Peyer's patch (tissue), 4 donors: Measurements from ENCODE around the gene HCAR2. TPM values are rescaled to one million over a fixed set of nuclear protein-coding genes. Genes with fewer than 3 reads are reported as not detected.

Experiments used
- DNase-seq, 3 donors: peaks; one replicate each; pipeline ENCODE4 v3.0.0-alpha.2; 2017 to 2019
- H3K27ac ChIP-seq, 4 donors: fragments of 200-600 bp; sonication (generic); one replicate each; pipeline ENCODE4 v1.5.1; 2016 to 2019
- H3K27me3 ChIP-seq, 2 donors: fragments of 200-600 bp; sonication (generic); one replicate each; pipeline ENCODE4 v1.5.1; 2019
- H3K36me3 ChIP-seq, 3 donors: fragments of 200-600 bp; sonication (generic); one replicate each; pipeline ENCODE4 v1.5.1; 2016 to 2019
- H3K4me1 ChIP-seq, 4 donors: fragments of 200-600 bp; sonication (generic); one replicate each; pipeline ENCODE4 v1.5.1; 2016 to 2019
- H3K4me3 ChIP-seq, 4 donors: fragments of 200-600 bp; sonication (generic); 1 replicate in 3 of 4; 2 replicates in 1 of 4; pipeline ENCODE4 v1.5.1; 2016 to 2019; ENCODE audit warnings: mild to moderate bottlenecking in 1 of 4
- H3K9me3 ChIP-seq, 4 donors: fragments of 200-600 bp; sonication (generic); one replicate each; pipeline ENCODE4 v1.5.1; 2016 to 2019; ENCODE audit warnings: mild to moderate bottlenecking in 1 of 4
- POLR2A ChIP-seq, 2 donors: fragments of 450-650 bp; IDR thresholded peaks; one replicate each; pipeline ENCODE4 v1.5.1; 2017; ENCODE audit warnings: antibody characterized with exemption in 2 of 2, mild to moderate bottlenecking in 2 of 2, moderate library complexity in 2 of 2
- total RNA-seq, 4 donors: library from RNA; depleted of rRNA; stranded (reverse); fragments of >200 nt; gene quantifications; one replicate each; pipeline ENCODE4 v1.1.0, GENCODE V29; 2016
- TF ChIP-seq, protein P1 (sequence below), 6 experiments: fragments of 450-650 bp in 4 of 6; fragments of 200-600 bp in 2 of 6; sonication (generic) in 1 of 6; IDR thresholded peaks; one replicate each; pipeline ENCODE4 v1.5.1; 2017 to 2019; ENCODE audit warnings: antibody characterized with exemption in 6 of 6, mild to moderate bottlenecking in 3 of 6, moderate library complexity in 1 of 6

The HCAR2 gene
- total RNA-seq, 4 donors from 2014 or later: not detected

DNA sequence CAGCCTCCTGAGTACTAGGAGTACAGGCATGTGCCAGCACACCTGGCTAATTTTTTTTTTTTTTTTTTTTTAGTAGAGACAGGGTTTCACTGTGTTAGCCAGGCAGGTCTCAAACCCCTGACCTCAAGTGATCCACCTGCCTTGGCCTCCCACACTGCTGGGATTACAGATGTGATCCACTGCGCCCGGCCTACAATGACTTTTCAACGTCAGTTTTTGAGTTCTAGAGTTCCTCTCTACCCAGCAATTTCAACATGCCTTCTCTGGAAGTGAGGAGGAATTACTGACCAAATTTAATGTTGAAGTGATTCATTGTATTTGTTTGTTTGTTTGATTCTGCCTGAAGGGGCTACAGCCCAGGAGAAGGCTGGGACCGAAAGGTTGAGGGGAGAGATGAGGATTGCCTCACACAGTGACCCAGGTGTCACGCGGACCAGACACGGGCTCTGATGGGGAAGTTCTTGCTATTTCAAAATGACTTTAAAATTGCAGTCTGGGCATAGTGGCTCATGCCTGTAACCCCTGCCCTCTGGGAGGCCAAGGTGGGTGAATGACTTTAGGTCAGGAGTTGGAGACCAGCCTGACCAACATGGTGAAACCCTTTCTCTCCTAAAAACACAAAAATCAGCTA lies 40.9 kb upstream of the HCAR2 start:
- Histone ChIP-seq H3K36me3 (no peaks in the 10 kb centered on the region), H3K4me1 (no peaks in the 10 kb centered on the region), H3K4me3 (no peak overlapping the region), H3K9me3 (no peaks in the 10 kb centered on the region), H3K27me3 (no peaks in the 10 kb centered on the region), H3K27ac (no peak overlapping the region)
- DNase-seq: peak in 1 of 3 donors; percentile 47
- no peak for TF ChIP-seq POLR2A (IDR thresholded peaks at IDR 0.05)
- TF ChIP-seq, protein P1, sequence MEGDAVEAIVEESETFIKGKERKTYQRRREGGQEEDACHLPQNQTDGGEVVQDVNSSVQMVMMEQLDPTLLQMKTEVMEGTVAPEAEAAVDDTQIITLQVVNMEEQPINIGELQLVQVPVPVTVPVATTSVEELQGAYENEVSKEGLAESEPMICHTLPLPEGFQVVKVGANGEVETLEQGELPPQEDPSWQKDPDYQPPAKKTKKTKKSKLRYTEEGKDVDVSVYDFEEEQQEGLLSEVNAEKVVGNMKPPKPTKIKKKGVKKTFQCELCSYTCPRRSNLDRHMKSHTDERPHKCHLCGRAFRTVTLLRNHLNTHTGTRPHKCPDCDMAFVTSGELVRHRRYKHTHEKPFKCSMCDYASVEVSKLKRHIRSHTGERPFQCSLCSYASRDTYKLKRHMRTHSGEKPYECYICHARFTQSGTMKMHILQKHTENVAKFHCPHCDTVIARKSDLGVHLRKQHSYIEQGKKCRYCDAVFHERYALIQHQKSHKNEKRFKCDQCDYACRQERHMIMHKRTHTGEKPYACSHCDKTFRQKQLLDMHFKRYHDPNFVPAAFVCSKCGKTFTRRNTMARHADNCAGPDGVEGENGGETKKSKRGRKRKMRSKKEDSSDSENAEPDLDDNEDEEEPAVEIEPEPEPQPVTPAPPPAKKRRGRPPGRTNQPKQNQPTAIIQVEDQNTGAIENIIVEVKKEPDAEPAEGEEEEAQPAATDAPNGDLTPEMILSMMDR (IDR thresholded peaks at IDR 0.05): no peak

GRCh38 chr12:122740351-122740750 lies 37.2 kb upstream of the HCAR2 start:
- H3K9me3 ChIP-seq: no peaks in the 10 kb centered on the region
- DNase-seq: no peak
- no peak for TF ChIP-seq POLR2A (IDR thresholded peaks at IDR 0.05)
- TF ChIP-seq, protein P1 (IDR thresholded peaks at IDR 0.05): no peak

DNA sequence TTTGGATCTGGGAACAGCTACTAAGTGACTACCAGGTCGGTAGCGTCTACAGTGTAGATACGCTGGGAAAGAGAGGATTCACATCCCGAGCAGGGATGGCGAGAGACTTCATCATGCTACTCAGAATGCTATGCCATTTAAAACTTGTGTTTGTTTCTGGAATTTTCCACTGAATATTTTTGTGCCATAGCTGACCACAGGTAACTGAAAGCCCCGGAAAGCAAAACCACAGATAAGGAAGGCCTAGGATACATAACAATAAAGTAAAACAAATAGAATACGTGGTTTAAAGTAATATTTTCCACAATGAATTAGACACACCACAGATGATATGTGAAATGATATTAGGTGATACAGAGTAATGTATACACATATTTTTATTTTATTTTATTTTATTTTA lies 35.4 kb upstream of the HCAR2 start:
- Histone ChIP-seq H3K4me1 (no peaks in the 10 kb centered on the region), H3K4me3 (no peak overlapping the region), H3K9me3 (no peaks in the 10 kb centered on the region), H3K36me3 (no peaks in the 10 kb centered on the region), H3K27me3 (no peaks in the 10 kb centered on the region), H3K27ac (no peak overlapping the region)
- TF ChIP-seq, protein P1 (IDR thresholded peaks at IDR 0.05): no peak
- TF ChIP-seq POLR2A (IDR thresholded peaks at IDR 0.05): no peak
- no peak for DNase-seq

More at GRCh38 chr12:122740351-122740750, 37.2 kb upstream of the HCAR2 start:
- Histone ChIP-seq H3K36me3 (no peaks in the 10 kb centered on the region), H3K27me3 (no peaks in the 10 kb centered on the region), H3K4me1 (no peaks in the 10 kb centered on the region), H3K27ac (no peak overlapping the region), H3K4me3 (no peak overlapping the region)

DNA sequence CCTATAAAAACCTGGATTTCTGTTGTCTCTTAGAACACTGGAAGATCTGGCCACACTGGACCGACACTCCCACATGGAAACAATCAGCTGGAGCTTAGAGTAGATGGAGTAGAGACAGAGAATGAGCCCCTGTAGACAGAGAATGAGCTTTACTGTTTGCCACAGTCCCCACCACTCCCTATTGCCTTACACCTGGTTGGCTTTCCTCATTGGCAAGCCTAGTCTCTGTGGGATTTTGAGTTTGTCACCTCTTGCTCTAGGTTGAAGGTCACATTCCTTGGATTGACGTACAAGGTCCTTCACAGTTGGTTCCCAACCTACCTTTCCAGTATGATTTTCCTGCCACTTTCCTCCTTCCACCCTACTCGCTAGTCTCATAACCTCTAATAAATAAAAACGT lies 29.5 kb upstream of the HCAR2 start:
- Histone ChIP-seq H3K27ac (no peak overlapping the region), H3K4me3 (no peak overlapping the region), H3K27me3 (no peaks in the 10 kb centered on the region), H3K4me1 (peaks cover 0 to 5% (median 0%) of the 10 kb centered on the region in 4 donors), H3K9me3 (no peaks in the 10 kb centered on the region), H3K36me3 (no peaks in the 10 kb centered on the region)
- no peak for DNase-seq
- TF ChIP-seq POLR2A (IDR thresholded peaks at IDR 0.05): no peak
- TF ChIP-seq, protein P1 (IDR thresholded peaks at IDR 0.05): no peak

DNA sequence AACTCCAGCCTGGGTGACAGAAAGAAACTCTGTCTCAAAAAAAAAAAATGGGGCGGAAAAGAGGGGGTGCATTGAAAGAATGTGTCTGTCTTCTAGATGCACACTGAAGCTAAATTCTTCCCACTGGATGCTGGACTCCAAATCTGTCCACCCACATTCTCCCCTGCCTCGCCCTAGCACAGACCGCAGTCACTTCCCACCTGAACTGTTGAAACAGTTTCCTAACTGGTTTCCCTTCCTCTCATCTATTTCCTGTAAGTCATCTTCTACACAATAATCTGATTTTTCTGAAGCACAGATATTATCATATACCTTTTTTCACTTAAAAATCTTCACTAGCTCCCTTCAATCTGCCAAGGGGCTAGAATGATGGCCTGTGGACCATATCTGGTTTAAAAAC lies 29.0 kb upstream of the HCAR2 start:
- Histone ChIP-seq H3K36me3 (no peaks in the 10 kb centered on the region), H3K9me3 (no peaks in the 10 kb centered on the region), H3K27ac (no peak overlapping the region), H3K4me1 (peaks cover 0 to 5% (median 0%) of the 10 kb centered on the region in 4 donors), H3K27me3 (no peaks in the 10 kb centered on the region), H3K4me3 (no peak overlapping the region)
- TF ChIP-seq POLR2A (IDR thresholded peaks at IDR 0.05): no peak
- TF ChIP-seq, protein P1 (IDR thresholded peaks at IDR 0.05): no peak
- DNase-seq: peak in 1 of 3 donors; percentile 11
